ENCODE data around the gene C1S.
"Not testable (repeated sequence)": the region's sequence is repeated elsewhere in the genome, so short reads cannot be mapped to it uniquely, and the experiment has no call there.

The C1S gene

DNA sequence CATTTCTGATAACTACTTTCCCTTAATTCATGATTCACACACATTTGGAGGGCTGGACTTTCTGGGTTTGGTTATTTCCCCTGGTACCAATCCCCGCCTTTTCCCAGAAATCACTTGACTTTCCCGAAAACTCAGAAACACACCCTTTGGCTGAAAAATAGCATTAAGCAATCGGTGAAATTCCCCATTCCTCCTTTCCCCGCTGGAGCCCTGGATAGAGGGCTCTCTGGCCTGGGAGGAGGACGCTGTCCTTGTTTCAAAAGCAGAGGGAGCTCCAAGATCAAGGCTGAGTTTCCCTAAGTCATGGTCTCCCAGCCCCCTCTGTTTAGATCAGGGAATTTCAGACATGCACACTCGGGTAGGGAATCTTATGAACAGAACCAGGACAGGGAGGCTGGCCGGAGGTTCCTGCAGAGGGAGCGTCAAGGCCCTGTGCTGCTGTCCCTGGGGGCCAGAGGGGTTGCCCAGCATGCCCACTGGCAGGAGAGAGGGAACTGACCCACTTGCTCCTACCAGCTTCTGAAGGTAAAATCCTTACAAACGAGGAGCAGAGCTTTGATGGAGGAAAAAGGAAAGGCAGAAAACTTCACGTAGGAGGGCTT is at the start of gene C1S:
TSS of gene C1S (plus strand) at position 366 of the 602 bp plus-strand sequence. CDS start 1,195 bp downstream, outside the sequence.
- peak; percentile 55 for DNase-seq (ENCODE audit: low spot score)

- not testable (repeated sequence) for DNase-seq (ENCODE audit: low spot score)
Observed at GRCh38 chr12:7011398-7011797, 49.1 kb upstream of the C1S start.

- peak; percentile 19 for DNase-seq (ENCODE audit: low spot score)
Observed at GRCh38 chr12:7012024-7012607, 48.4 kb upstream of the C1S start.

DNA sequence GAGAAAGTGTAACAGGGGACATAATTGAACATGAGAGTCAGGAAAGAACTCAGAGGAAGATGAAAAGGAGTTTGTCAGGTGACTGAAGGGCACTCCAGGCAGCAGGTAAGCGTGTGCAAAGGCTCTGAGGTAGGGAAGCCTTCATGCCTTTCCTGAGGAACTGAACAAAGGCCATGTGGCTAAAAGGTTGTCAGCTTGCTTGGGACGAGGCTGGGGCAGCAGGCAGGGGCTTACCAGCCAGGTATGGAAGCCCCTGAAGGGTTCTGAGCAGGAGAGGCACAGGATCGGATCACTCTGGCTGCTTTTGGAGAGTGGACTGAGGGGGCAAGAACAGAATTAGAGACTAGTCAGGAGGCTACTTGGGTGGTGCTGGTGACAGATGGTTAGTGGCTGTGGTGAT is 47.4 kb upstream of the C1S start:
- DNase-seq (ENCODE audit: low spot score) = no peak

GRCh38 chr12:7015555-7016370 is 44.8 kb upstream of the C1S start:
- no peak for DNase-seq (ENCODE audit: low spot score)

- DNase-seq (ENCODE audit: low spot score) = no peak
Observed at GRCh38 chr12:7016958-7017571, 43.5 kb upstream of the C1S start.

- DNase-seq (ENCODE audit: low spot score) = no peak
Observed at GRCh38 chr12:7017870-7018349, 42.6 kb upstream of the C1S start.

DNA sequence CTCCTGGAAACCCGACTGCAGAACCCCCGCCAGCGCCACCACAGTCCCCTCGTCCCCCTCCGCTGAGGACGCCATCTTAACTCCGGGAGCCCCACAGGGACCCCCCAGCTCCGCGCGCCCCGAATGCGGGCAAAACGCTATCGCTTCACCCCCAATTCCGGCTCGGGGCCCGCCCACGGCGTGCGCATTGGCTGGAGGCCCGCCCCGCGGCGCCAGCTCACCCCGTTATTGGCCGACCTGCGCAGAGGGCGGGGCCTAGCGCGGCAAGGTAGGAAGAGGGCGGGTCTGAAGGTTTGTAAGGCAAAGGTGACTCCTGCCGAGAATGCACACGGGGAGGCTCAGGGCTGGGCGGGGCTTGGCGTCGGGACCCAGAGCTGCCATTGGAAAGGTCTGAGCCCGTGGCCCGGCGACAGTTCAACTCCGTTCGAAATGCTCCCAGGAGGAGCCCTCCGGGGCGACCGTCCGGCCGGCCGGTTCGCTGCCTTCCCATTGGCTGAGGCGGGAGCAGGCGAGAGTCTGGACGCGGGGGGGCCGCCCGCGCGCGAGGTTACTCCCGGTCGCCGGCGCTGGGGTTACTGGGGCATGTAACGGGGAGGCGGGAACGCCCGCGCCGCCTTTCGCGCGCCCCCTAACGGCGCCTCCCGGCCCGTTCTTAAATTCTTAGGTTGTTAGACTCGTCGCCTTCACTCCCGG is 42.0 kb upstream of the C1S start, which contains the start of gene LPCAT3:
TSS of gene LPCAT3 (minus strand) at position 127 of the 693 bp plus-strand sequence. CDS start at position 75, 52 bp downstream.
- DNase-seq (ENCODE audit: low spot score) = peak; percentile 95

DNA sequence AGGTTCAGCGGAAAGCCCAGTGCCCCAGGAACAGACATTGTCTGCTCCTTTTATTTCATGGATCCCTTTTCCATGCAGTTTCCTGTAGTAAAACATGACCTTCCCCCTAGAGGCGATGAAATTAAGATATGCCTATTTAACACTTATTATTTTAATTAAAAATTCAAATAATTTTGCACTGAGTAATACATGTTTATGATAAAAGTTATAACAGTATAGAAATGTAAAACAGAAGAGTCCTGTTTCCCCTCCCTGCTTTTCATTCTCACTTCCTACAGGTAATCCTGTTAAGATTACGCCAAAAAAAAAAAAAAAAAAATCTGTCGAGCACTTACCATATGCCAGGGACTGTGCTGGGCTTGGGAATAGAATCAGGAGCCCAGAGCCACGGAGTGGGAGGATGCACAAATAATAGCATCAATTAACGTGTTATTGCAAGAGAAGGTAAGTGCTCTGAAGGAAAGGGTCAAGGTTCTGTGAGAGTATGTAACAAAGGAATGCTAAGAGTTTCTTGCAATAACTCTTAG is 41.4 kb upstream of the C1S start:
- no peak for DNase-seq (ENCODE audit: low spot score)

DNA sequence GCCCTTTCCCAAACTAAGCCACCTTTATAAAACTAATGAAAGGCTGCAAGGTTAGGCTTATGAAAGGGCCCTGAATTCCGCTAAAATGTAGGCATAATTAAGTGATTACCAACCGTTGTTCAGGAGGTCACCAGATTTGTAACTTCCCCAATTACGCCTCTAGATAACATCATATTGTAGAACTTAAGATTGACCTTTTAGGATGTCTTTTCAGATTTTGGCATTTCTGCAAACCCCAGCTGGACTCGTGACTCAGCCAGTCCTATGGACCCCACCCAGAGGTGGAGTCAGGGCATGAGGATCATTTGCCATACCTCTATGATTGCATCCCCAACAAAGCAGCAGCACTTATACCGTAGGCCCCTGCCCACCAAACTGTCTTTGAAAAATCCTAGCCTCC is 38.6 kb upstream of the C1S start:
- DNase-seq (ENCODE audit: low spot score) = no peak

- DNase-seq (ENCODE audit: low spot score) = no peak
Observed at GRCh38 chr12:7023114-7023513, 37.4 kb upstream of the C1S start.

GRCh38 chr12:7026854-7027253 is 33.7 kb upstream of the C1S start:
- no peak for DNase-seq (ENCODE audit: low spot score)

- DNase-seq (ENCODE audit: low spot score) = no peak
Observed at GRCh38 chr12:7031306-7031705, 29.2 kb upstream of the C1S start.

GRCh38 chr12:7032990-7033389 is 27.5 kb upstream of the C1S start:
- no peak for DNase-seq (ENCODE audit: low spot score)

- DNase-seq (ENCODE audit: low spot score) = no peak
Observed at GRCh38 chr12:7034464-7034863, 26.1 kb upstream of the C1S start.

DNA sequence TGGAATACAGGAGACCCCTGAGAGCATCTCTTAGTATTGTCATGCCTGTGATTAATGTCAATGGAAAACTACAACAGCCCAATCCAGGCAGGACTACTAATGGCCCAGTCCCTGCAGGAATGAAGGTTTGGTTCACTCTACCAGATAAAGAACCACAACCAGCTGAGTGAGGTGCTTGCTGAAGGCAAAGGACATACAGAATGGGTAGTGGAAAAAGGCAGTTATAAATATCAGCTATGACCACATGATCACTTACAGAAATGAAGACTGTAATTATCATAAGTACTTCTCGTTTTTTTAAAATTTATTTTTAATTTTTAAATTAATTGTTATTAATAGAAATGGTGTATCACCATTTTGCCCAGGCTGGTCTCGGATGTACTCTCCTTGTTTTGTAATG is 25.1 kb upstream of the C1S start:
- no peak for DNase-seq (ENCODE audit: low spot score)

DNA sequence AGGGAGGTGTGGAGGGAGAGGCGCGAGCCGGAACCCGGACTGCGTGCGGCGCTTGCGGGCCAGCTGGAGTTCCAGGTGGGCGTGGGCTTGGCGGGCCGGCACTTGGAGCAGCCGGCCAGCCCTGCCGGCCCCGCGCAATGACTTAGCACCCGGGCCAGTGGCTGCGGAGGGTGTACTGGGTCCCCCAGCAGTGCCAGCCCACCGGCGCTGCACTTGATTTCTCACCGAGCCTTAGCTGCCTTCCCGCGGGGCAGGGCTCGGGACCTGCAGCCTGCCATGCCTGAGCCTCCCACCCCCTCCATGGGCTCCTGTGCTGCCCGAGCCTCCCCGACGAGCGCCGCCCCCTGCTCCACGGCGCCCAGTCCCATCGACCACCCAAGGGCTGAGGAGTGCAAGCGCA is 23.1 kb upstream of the C1S start:
- not testable (repeated sequence) for DNase-seq (ENCODE audit: low spot score)

DNA sequence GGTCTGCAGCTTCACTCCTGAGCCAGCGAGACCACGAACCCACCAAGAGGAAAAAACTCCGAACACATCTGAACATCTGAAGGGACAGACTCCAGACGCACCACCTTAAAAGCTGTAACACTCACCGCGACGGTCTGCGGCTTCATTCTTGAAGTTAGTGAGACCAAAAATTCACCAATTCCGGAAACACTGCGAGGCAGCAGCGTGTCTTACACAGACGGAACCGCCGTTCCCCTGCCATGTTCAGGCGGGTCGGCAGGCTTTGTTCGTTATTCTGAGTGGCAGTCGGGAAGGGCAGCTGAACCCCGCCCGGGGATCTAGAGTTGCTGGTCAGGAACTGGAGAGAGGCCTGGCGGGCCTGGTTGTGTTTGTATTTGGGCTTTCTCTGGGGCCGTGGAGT is 21.9 kb upstream of the C1S start:
- DNase-seq (ENCODE audit: low spot score) = no peak

GRCh38 chr12:7039403-7039802 is 21.1 kb upstream of the C1S start:
- no peak for DNase-seq (ENCODE audit: low spot score)

DNA sequence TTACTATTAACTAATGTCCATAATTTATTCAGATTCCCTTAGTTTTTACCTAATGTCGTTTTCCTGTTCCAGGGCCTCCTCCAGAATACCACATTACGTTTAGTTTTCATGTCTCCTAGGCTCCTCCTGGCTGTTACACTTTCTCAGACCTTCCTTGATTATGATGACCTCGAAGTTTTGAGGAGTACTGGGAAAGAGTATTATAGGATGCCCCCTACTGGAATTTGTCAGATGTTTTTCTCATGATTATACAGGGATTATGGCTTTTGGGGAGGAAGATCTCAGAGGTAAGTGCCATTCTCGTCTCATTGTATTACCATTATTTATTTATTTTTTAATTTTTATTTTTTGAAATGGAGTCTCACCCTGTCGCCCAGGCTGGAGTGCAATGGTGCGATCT is 17.7 kb upstream of the C1S start:
- DNase-seq (ENCODE audit: low spot score) = peak; percentile 41

- DNase-seq (ENCODE audit: low spot score) = no peak
Observed at GRCh38 chr12:7045913-7046312, 14.6 kb upstream of the C1S start.

Measured in pons (tissue), 1 donor.